ENCODE data around the gene SLC38A6. TPM values are rescaled to one million over a fixed set of nuclear protein-coding genes. Genes with fewer than 3 reads are reported as not detected.

The SLC38A6 gene
- total and polyA plus RNA-seq, 9 of the 15 experiments (the other 6 are each of a cell fraction or from before 2014, with no cell fraction given), result 9.8 to 40.3 (median 17.6) TPM

DNA sequence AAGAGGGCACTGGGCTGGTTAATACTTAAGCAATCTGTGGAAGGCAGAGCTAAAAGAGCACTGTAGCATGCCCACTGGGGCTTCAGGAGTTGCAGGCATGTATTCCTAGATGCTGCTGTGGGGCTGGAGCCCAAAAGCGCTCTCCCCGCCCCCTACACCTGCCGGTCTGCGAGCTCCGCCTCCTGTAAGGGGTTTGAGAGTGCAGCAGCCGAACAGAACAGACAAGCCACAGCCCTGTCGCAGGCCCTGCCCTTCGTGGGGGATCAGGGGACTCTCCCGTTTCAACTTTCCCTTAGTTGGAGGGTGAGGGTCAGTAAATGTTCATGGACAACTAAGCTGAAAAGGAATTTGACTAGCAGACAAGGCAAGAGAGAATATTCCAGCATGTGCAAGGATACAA, 17.6 kb downstream of the SLC38A6 start (continued):
- TF ChIP-seq MTA1 (IDR thresholded peaks at IDR 0.05; ENCODE audit: borderline replicate concordance), result no peak

DNA sequence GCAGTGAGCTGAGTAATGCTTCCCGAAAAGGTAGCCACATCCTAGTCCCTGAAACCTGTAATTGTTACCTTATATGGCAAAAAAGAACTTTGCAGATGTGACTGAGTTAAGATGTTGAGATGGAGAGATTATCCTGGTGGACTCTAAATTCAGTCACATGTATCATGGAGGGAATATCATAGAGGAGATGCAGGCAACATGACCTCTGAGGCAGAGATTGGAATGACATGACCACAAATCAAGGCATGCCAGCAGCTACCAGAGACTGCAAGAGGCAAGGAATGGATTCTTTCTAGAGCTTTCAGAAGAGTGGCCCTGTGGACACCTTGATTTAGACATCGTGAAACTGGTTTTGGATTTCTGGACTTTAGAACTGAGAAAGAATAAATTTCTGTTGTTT, 18.5 kb downstream of the SLC38A6 start:
- intact Hi-C loops (cut with micrococcal nuclease), result no loop called here
- in situ Hi-C loops (cut with MboI), result no loop called here
- Histone ChIP-seq H3K4me3 (no peak overlapping the region), H3K4me1 (replicated peaks in 1 of 2; ENCODE audit: control insufficient read depth in 2 of 2, insufficient read depth in 2 of 2, low read length in 2 of 2) (no peaks in the 10 kb centered on the region), H4K20me1 (replicated peaks; ENCODE audit: control insufficient read depth, insufficient read depth, low read length) (no peaks in the 10 kb centered on the region), H3K4me2 (ENCODE audit: insufficient read depth, low read length) (no peak overlapping the region), H2AFZ (ENCODE audit: low read depth, low read length) (no peak overlapping the region), H3K27ac (ENCODE audit: extremely low read depth, low read depth, low read length) (no peak overlapping the region), H3K9me1 (ENCODE audit: control insufficient read depth, insufficient read depth, low read length) (no peaks in the 10 kb centered on the region), H3K27me3 (ENCODE audit: control insufficient read depth in 2 of 2, insufficient read depth in 2 of 2, low read length in 2 of 2) (no peaks in the 10 kb centered on the region), H3K36me3 (ENCODE audit: control insufficient read depth, insufficient read depth, low read length) (peaks cover 31% of the 10 kb centered on the region; the same call in 1 of the 3 replicates), H3K9ac (ENCODE audit: insufficient read depth in 1 of 2, low read depth in 2 of 2, low read length in 2 of 2) (no peak overlapping the region), H3K79me2 (ENCODE audit: control insufficient read depth, insufficient read depth, low read length) (no peaks in the 10 kb centered on the region), H3K9me3 (replicated peaks; ENCODE audit: control insufficient read depth, insufficient read depth, low read depth, low read length) (no peaks in the 10 kb centered on the region)
- POLR2A ChIA-PET, result no interaction called here
- DNase-seq (ENCODE audit: extremely low read depth in 1 of 4, low spot score in 3 of 4) (no peak), FAIRE-seq (no peak), ATAC-seq (no peak)
- BruUV-seq (replicated peaks), result no TSS peak
- 91% methylated on average over 2 of the region's 2 CpGs for WGBS (ENCODE audit: insufficient coverage, low coverage, missing lambda C conversion rate)
- CTCF ChIA-PET (ENCODE audit: low intra/inter-chr PET ratio), result no interaction called here
- no peak for TF ChIP-seq PHTF2 (CRISPR knock-in tag; IDR thresholded peaks at IDR 0.05)
- no peak for TF ChIP-seq SNRNP70 (optimal IDR thresholded peaks at IDR 0.05; ENCODE audit: low read depth, low read length)
- TF ChIP-seq NR3C1 (CRISPR knock-in tag; IDR thresholded peaks at IDR 0.05), result no peak
- no peak for TF ChIP-seq PHB2 (IDR thresholded peaks at IDR 0.05; ENCODE audit: low read depth)
- TF ChIP-seq, protein P1, sequence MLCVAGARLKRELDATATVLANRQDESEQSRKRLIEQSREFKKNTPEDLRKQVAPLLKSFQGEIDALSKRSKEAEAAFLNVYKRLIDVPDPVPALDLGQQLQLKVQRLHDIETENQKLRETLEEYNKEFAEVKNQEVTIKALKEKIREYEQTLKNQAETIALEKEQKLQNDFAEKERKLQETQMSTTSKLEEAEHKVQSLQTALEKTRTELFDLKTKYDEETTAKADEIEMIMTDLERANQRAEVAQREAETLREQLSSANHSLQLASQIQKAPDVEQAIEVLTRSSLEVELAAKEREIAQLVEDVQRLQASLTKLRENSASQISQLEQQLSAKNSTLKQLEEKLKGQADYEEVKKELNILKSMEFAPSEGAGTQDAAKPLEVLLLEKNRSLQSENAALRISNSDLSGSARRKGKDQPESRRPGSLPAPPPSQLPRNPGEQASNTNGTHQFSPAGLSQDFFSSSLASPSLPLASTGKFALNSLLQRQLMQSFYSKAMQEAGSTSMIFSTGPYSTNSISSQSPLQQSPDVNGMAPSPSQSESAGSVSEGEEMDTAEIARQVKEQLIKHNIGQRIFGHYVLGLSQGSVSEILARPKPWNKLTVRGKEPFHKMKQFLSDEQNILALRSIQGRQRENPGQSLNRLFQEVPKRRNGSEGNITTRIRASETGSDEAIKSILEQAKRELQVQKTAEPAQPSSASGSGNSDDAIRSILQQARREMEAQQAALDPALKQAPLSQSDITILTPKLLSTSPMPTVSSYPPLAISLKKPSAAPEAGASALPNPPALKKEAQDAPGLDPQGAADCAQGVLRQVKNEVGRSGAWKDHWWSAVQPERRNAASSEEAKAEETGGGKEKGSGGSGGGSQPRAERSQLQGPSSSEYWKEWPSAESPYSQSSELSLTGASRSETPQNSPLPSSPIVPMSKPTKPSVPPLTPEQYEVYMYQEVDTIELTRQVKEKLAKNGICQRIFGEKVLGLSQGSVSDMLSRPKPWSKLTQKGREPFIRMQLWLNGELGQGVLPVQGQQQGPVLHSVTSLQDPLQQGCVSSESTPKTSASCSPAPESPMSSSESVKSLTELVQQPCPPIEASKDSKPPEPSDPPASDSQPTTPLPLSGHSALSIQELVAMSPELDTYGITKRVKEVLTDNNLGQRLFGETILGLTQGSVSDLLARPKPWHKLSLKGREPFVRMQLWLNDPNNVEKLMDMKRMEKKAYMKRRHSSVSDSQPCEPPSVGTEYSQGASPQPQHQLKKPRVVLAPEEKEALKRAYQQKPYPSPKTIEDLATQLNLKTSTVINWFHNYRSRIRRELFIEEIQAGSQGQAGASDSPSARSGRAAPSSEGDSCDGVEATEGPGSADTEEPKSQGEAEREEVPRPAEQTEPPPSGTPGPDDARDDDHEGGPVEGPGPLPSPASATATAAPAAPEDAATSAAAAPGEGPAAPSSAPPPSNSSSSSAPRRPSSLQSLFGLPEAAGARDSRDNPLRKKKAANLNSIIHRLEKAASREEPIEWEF (CRISPR knock-in tag; IDR thresholded peaks at IDR 0.05), result no peak
- TF ChIP-seq, protein P2, sequence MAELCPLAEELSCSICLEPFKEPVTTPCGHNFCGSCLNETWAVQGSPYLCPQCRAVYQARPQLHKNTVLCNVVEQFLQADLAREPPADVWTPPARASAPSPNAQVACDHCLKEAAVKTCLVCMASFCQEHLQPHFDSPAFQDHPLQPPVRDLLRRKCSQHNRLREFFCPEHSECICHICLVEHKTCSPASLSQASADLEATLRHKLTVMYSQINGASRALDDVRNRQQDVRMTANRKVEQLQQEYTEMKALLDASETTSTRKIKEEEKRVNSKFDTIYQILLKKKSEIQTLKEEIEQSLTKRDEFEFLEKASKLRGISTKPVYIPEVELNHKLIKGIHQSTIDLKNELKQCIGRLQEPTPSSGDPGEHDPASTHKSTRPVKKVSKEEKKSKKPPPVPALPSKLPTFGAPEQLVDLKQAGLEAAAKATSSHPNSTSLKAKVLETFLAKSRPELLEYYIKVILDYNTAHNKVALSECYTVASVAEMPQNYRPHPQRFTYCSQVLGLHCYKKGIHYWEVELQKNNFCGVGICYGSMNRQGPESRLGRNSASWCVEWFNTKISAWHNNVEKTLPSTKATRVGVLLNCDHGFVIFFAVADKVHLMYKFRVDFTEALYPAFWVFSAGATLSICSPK (IDR thresholded peaks at IDR 0.05; ENCODE audit: borderline replicate concordance), result no peak
- TF ChIP-seq NR4A1 (CRISPR knock-in tag; IDR thresholded peaks at IDR 0.05), result no peak
- TF ChIP-seq NR4A1 (tag; IDR thresholded peaks at IDR 0.05), result no peak
- TF ChIP-seq NFIC (IDR thresholded peaks at IDR 0.05), result no peak
- no peak for TF ChIP-seq ZFP1 (CRISPR knock-in tag; IDR thresholded peaks at IDR 0.05)
- TF ChIP-seq, protein P3, sequence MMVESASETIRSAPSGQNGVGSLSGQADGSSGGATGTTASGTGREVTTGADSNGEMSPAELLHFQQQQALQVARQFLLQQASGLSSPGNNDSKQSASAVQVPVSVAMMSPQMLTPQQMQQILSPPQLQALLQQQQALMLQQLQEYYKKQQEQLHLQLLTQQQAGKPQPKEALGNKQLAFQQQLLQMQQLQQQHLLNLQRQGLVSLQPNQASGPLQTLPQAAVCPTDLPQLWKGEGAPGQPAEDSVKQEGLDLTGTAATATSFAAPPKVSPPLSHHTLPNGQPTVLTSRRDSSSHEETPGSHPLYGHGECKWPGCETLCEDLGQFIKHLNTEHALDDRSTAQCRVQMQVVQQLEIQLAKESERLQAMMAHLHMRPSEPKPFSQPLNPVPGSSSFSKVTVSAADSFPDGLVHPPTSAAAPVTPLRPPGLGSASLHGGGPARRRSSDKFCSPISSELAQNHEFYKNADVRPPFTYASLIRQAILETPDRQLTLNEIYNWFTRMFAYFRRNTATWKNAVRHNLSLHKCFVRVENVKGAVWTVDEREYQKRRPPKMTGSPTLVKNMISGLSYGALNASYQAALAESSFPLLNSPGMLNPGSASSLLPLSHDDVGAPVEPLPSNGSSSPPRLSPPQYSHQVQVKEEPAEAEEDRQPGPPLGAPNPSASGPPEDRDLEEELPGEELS (CRISPR knock-in tag; IDR thresholded peaks at IDR 0.05; ENCODE audit: borderline replicate concordance), result no peak
- TF ChIP-seq SETDB1 (IDR thresholded peaks at IDR 0.05; ENCODE audit: low read length), result no peak
- TF ChIP-seq PRPF4 (IDR thresholded peaks at IDR 0.05; ENCODE audit: insufficient read depth, low read depth, low read length, poor library complexity, severe bottlenecking), result no peak

All from K562 (cell line).